ENCODE data around the gene B4GALT3. TPM values are rescaled to one million over a fixed set of nuclear protein-coding genes. Genes with fewer than 3 reads are reported as not detected.

Gene B4GALT3
- total RNA-seq, 3 donors from 2014 or later, result 23.4 to 41.3 (median 29.4) TPM

DNA sequence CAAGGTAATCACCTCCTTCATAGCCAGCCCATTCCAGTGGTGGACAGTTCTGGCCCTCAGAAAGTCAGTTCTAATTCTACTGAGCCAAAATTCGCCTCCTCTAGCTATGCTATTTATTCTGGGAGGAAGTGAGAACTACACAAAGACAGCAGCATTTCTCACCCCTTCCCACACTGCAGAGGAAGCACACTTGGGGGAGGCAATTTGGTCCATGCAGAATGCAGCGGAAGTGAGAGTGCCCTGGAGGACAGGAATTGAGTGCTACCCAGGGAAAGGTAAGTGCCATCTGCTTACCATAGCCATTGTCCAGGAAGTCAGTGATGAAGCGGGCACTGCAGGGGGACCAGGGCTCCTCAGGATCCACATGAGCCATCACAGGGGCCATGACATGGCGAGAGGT lies 17.9 kb upstream of the B4GALT3 start:
- H3K4me3 ChIP-seq, result peak overlapping the region in 1 of 3 donors; percentile 69
- no peaks in the 10 kb centered on the region for H3K27me3 ChIP-seq
- H3K27ac ChIP-seq, result peak overlapping the region in 1 of 2 donors; percentile 97
- H3K4me1 ChIP-seq, result peaks cover 11 to 17% of the 10 kb centered on the region in 2 donors
- H3K9me3 ChIP-seq, result no peaks in the 10 kb centered on the region
- TF ChIP-seq POLR2AphosphoS5 (IDR thresholded peaks at IDR 0.05), result peak in 1 of 3 donors; percentile 15
- no peak for TF ChIP-seq POLR2A (IDR thresholded peaks at IDR 0.05)
- intact Hi-C loops (cut with DNase I; ENCODE audit: low total_unique reads), result no loop called here
- H3K36me3 ChIP-seq, result no peaks in the 10 kb centered on the region
- no peak for DNase-seq (ENCODE audit: low spot score in 2 of 2)

- no peak for DNase-seq (ENCODE audit: low spot score in 2 of 2)
- peak in 1 of 3 donors; percentile 15 for TF ChIP-seq POLR2AphosphoS5 (IDR thresholded peaks at IDR 0.05)
- TF ChIP-seq, protein P1, sequence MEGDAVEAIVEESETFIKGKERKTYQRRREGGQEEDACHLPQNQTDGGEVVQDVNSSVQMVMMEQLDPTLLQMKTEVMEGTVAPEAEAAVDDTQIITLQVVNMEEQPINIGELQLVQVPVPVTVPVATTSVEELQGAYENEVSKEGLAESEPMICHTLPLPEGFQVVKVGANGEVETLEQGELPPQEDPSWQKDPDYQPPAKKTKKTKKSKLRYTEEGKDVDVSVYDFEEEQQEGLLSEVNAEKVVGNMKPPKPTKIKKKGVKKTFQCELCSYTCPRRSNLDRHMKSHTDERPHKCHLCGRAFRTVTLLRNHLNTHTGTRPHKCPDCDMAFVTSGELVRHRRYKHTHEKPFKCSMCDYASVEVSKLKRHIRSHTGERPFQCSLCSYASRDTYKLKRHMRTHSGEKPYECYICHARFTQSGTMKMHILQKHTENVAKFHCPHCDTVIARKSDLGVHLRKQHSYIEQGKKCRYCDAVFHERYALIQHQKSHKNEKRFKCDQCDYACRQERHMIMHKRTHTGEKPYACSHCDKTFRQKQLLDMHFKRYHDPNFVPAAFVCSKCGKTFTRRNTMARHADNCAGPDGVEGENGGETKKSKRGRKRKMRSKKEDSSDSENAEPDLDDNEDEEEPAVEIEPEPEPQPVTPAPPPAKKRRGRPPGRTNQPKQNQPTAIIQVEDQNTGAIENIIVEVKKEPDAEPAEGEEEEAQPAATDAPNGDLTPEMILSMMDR (IDR thresholded peaks at IDR 0.05), result no peak
- no peaks in the 10 kb centered on the region for H3K27me3 ChIP-seq
- H3K9me3 ChIP-seq, result no peaks in the 10 kb centered on the region
- intact Hi-C loops (cut with DNase I; ENCODE audit: low total_unique reads), result no loop called here
- no peaks in the 10 kb centered on the region for H3K36me3 ChIP-seq
- peak overlapping the region in 1 of 2 donors; percentile 54 for H3K27ac ChIP-seq
- H3K4me1 ChIP-seq, result peaks cover 0 to 4% of the 10 kb centered on the region in 2 donors
- peak overlapping the region in 1 of 3 donors; percentile 69 for H3K4me3 ChIP-seq
Measured at GRCh38 chr1:161193561-161194235, 16.4 kb upstream of the B4GALT3 start.

GRCh38 chr1:161192476-161193465 lies 15.5 kb upstream of the B4GALT3 start:
- Histone ChIP-seq H3K4me1 (peaks cover 0 to 2% of the 10 kb centered on the region in 2 donors), H3K27ac (peak overlapping the region; percentile 8 to 54), H3K9me3 (no peaks in the 10 kb centered on the region), H3K36me3 (no peaks in the 10 kb centered on the region), H3K27me3 (no peaks in the 10 kb centered on the region), H3K4me3 (peak overlapping the region in 1 of 3 donors; percentile 69)
- no peak for TF ChIP-seq POLR2AphosphoS5 (IDR thresholded peaks at IDR 0.05)
- TF ChIP-seq, protein P1 (IDR thresholded peaks at IDR 0.05), result peak; percentile 65 to 88 (median 79)
- DNase-seq (ENCODE audit: low spot score in 2 of 2), result no peak
- intact Hi-C loops (cut with DNase I; ENCODE audit: low total_unique reads), result no loop called here

- Histone ChIP-seq H3K9me3 (no peaks in the 10 kb centered on the region), H3K27ac (peak overlapping the region in 1 of 2 donors; percentile 74), H3K27me3 (no peaks in the 10 kb centered on the region), H3K4me3 (peak overlapping the region in 1 of 3 donors; percentile 44), H3K36me3 (no peaks in the 10 kb centered on the region), H3K4me1 (peaks cover 0 to 2% of the 10 kb centered on the region in 2 donors)
- DNase-seq (ENCODE audit: low spot score in 2 of 2), result no peak
- intact Hi-C loops (cut with DNase I; ENCODE audit: low total_unique reads), result no loop called here
- TF ChIP-seq POLR2A (IDR thresholded peaks at IDR 0.05), result no peak
- no peak for TF ChIP-seq POLR2AphosphoS5 (IDR thresholded peaks at IDR 0.05)
- TF ChIP-seq, protein P1 (IDR thresholded peaks at IDR 0.05), result no peak
Measured at GRCh38 chr1:161191971-161192370, 14.7 kb upstream of the B4GALT3 start.

GRCh38 chr1:161190962-161191521 lies 13.7 kb upstream of the B4GALT3 start:
- Histone ChIP-seq H3K4me3 (peak overlapping the region in 1 of 3 donors; percentile 44), H3K36me3 (no peaks in the 10 kb centered on the region), H3K9me3 (no peaks in the 10 kb centered on the region), H3K27me3 (no peaks in the 10 kb centered on the region), H3K27ac (peak overlapping the region; percentile 25 to 74), H3K4me1 (peaks cover 0 to 2% of the 10 kb centered on the region in 2 donors)
- no peak for DNase-seq (ENCODE audit: low spot score in 2 of 2)
- intact Hi-C loops (cut with DNase I; ENCODE audit: low total_unique reads), result no loop called here
- TF ChIP-seq, protein P1 (IDR thresholded peaks at IDR 0.05), result no peak
- no peak for TF ChIP-seq POLR2AphosphoS5 (IDR thresholded peaks at IDR 0.05)
- no peak for TF ChIP-seq POLR2A (IDR thresholded peaks at IDR 0.05)
